ENCODE results near the gene TVP23A. TPM values are rescaled to one million over a fixed set of nuclear protein-coding genes. Genes with fewer than 3 reads are reported as not detected.
A peak's percentile ranks its signal among the peaks of the same experiment; 100 is the strongest.

The TVP23A gene
- total and polyA plus RNA-seq, 8 donors: 0.47 to 8.4 (median 6.7) TPM

GRCh38 chr16:10824111-10824893 lies 5.7 kb upstream of the TVP23A start:
- peak in 2 of 4 donors; percentile 38 to 70 for DNase-seq
- no peak overlapping the region for H3K27ac ChIP-seq

GRCh38 chr16:10822702-10823101 lies 4.1 kb upstream of the TVP23A start:
- ATAC-seq (no peak), DNase-seq (no peak)
- Histone ChIP-seq H3K36me3 (no peaks in the 10 kb centered on the region), H3K27ac (no peak overlapping the region), H3K4me3 (no peak overlapping the region), H3K27me3 (peaks cover 0 to 10% of the 10 kb centered on the region in 2 donors), H3K9me3 (no peaks in the 10 kb centered on the region), H3K4me1 (peaks cover 7 to 27% of the 10 kb centered on the region in 2 donors)
- TF ChIP-seq CTCF (IDR thresholded peaks at IDR 0.05): no peak
- intact Hi-C loops (cut with DNase I): no loop called here

More at GRCh38 chr16:10824111-10824893, 5.7 kb upstream of the TVP23A start:
- Histone ChIP-seq H3K4me3 (no peak overlapping the region), H3K27me3 (no peaks in the 10 kb centered on the region), H3K9me3 (no peaks in the 10 kb centered on the region), H3K36me3 (no peaks in the 10 kb centered on the region), H3K4me1 (peaks cover 21 to 43% of the 10 kb centered on the region in 2 donors)
- TF ChIP-seq CTCF (IDR thresholded peaks at IDR 0.05): no peak
- ATAC-seq: no peak
- intact Hi-C loops (cut with DNase I): no loop called here

- Histone ChIP-seq H3K27me3 (peaks cover 0 to 12% of the 10 kb centered on the region in 2 donors), H3K9me3 (no peaks in the 10 kb centered on the region), H3K27ac (no peak overlapping the region), H3K4me1 (peaks cover 0 to 12% of the 10 kb centered on the region in 2 donors), H3K4me3 (no peak overlapping the region), H3K36me3 (no peaks in the 10 kb centered on the region)
- TF ChIP-seq CTCF (IDR thresholded peaks at IDR 0.05): no peak
- ATAC-seq (no peak), DNase-seq (no peak)
- intact Hi-C loops (cut with DNase I): no loop called here
Measured at GRCh38 chr16:10820546-10820945, 2.0 kb upstream of the TVP23A start.

GRCh38 chr16:10817514-10817913 lies 1.1 kb downstream of the TVP23A start:
- ATAC-seq (no peak), DNase-seq (no peak)
- H3K4me3 ChIP-seq: no peak overlapping the region
- no peak overlapping the region for H3K27ac ChIP-seq
- peaks cover 0 to 14% of the 10 kb centered on the region in 2 donors for H3K4me1 ChIP-seq
- H3K27me3 ChIP-seq: peaks cover 0 to 12% of the 10 kb centered on the region in 2 donors
- no peaks in the 10 kb centered on the region for H3K36me3 ChIP-seq
- TF ChIP-seq CTCF (IDR thresholded peaks at IDR 0.05): no peak
- no peaks in the 10 kb centered on the region for H3K9me3 ChIP-seq
- intact Hi-C loops (cut with DNase I): no loop called here

GRCh38 chr16:10813099-10813455 lies 5.5 kb downstream of the TVP23A start:
- no peak overlapping the region for H3K27ac ChIP-seq
- no peak for TF ChIP-seq CTCF (IDR thresholded peaks at IDR 0.05)

More at GRCh38 chr16:10813099-10813455, 5.5 kb downstream of the TVP23A start:
- peaks cover 0 to 5% of the 10 kb centered on the region in 2 donors for H3K27me3 ChIP-seq
- intact Hi-C loops (cut with DNase I): no loop called here
- DNase-seq (no peak), ATAC-seq (no peak)
- no peaks in the 10 kb centered on the region for H3K9me3 ChIP-seq
- no peaks in the 10 kb centered on the region for H3K36me3 ChIP-seq
- H3K4me1 ChIP-seq: peaks cover 0 to 8% of the 10 kb centered on the region in 2 donors
- no peak overlapping the region for H3K4me3 ChIP-seq

Data from left lung (tissue), 10 donors.